GM23338 (cell line): Measurements from ENCODE around the gene ADAP1. TPM values are rescaled to one million over a fixed set of nuclear protein-coding genes. Genes with fewer than 3 reads are reported as not detected.

Experiments
- CTCF ChIP-seq, 2 experiments: fragments of 200-600 bp in 1 of 2; sonication (generic) in 1 of 2; conservative IDR thresholded peaks; 2 replicates each; pipeline versions ENCODE4 v1.5.1 to v1.6.1; 2016 to 2017; ENCODE audit warnings: antibody characterized with exemption in 2 of 2, low read depth in 2 of 2, mild to moderate bottlenecking in 2 of 2, moderate library complexity in 1 of 2
- NANOG ChIP-seq: IDR thresholded peaks from 2 replicates; pipeline ENCODE4 v1.6.1; 2016; ENCODE audit warnings: antibody characterized with exemption, borderline replicate concordance
- ZNF462 ChIP-seq: fragments of 250-450 bp; sonication (Bioruptor Pico); IDR thresholded peaks from 2 replicates; pipeline ENCODE4 v1.5.0; 2020; ENCODE audit warnings: mild to moderate bottlenecking, moderate library complexity
- polyA plus RNA-seq: library from polyadenylated mRNA; unstranded; fragments of >200 nt; fragmentation: Nextera tagmentation; extraction: Ambion mirVana; gene quantifications from 2 replicates; pipeline ENCODE4 v1.2.1, GENCODE V29; 2016
- total RNA-seq: library from RNA; depleted of rRNA; stranded (reverse); fragments of >200 nt; shearing (Covaris generic); gene quantifications from 2 replicates; pipeline ENCODE4 v1.2.3, GENCODE V29; 2014
- TF ChIP-seq, protein P1 (sequence below): IDR thresholded peaks from one replicate; pipeline ENCODE4 v1.6.1; 2018; ENCODE audit warnings: antibody characterized with exemption; ENCODE audit not compliant: unreplicated experiment

The ADAP1 gene
- total and polyA plus RNA-seq, 2 experiments from 2014 or later: 2.2 to 9.6 TPM

DNA sequence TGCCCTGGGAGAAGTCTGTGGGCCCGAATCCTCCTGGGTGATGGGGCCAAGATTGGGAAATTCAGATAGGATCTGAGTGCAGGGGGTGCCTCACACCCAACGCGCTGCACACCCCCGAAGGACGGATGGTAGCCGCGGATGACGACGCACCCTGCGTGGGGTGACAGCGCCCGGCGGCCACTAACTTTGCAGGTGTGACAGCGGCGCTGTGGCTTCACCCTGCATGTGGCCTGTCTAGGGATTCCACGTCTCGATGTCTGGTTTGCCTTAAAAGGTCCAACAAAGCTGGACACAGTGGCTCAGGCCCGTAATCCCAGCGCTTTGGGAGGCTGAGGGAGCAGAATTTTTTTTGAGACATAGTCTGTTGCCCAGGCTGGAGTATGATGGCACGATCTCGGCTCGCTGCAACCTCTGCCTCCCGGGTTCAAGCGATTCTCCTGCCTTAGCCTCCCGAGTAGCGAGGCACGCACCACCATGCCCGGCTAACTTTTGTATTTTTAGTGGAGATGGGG, 18.6 kb downstream of the ADAP1 start (continued):
- TF ChIP-seq ZNF462 (CRISPR knock-in tag): no peak
- TF ChIP-seq, protein P1, sequence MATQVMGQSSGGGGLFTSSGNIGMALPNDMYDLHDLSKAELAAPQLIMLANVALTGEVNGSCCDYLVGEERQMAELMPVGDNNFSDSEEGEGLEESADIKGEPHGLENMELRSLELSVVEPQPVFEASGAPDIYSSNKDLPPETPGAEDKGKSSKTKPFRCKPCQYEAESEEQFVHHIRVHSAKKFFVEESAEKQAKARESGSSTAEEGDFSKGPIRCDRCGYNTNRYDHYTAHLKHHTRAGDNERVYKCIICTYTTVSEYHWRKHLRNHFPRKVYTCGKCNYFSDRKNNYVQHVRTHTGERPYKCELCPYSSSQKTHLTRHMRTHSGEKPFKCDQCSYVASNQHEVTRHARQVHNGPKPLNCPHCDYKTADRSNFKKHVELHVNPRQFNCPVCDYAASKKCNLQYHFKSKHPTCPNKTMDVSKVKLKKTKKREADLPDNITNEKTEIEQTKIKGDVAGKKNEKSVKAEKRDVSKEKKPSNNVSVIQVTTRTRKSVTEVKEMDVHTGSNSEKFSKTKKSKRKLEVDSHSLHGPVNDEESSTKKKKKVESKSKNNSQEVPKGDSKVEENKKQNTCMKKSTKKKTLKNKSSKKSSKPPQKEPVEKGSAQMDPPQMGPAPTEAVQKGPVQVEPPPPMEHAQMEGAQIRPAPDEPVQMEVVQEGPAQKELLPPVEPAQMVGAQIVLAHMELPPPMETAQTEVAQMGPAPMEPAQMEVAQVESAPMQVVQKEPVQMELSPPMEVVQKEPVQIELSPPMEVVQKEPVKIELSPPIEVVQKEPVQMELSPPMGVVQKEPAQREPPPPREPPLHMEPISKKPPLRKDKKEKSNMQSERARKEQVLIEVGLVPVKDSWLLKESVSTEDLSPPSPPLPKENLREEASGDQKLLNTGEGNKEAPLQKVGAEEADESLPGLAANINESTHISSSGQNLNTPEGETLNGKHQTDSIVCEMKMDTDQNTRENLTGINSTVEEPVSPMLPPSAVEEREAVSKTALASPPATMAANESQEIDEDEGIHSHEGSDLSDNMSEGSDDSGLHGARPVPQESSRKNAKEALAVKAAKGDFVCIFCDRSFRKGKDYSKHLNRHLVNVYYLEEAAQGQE: no peak
- TF ChIP-seq NANOG: no peak
- no peak for TF ChIP-seq CTCF (conservative IDR thresholded peaks at IDR 0.05; ENCODE audit: low read depth in 2 of 2)
